H1 (cell line): ENCODE measurements around the gene CD44. TPM values are rescaled to one million over a fixed set of nuclear protein-coding genes. Genes with fewer than 3 reads are reported as not detected.

Experiments
- CTCF ChIA-PET: fragments of 300-600 bp; sonication (Branson Sonifier 250); formaldehyde crosslinking; loops from one replicate; lab custom pipeline; 2021; ENCODE audit not compliant: partially characterized antibody; lab: Charles Lee
- POLR2A ChIA-PET: fragments of 300-600 bp; sonication (Branson Sonifier 250); formaldehyde crosslinking; loops from one replicate; lab custom pipeline; 2021; ENCODE audit warnings: inconsistent platforms; ENCODE audit not compliant: partially characterized antibody; lab: Charles Lee
- DNase-seq, 2 experiments: peaks; one replicate each; pipeline versions ENCODE4 v3.0.0 to v3.0.0-alpha.2; 2010 to 2022; ENCODE audit warnings: low spot score in 2 of 2, low read depth in 1 of 2, mixed read lengths in 1 of 2
- FAIRE-seq: peaks from 2 replicates; lab custom pipeline; 2011; peaks lifted over from hg19 to GRCh38; lab: Jason Lieb, UNC
- H2AFZ ChIP-seq: 2 replicates; pipeline ENCODE4 v1.8.1; 2012; ENCODE audit warnings: low read length, inconsistent platforms
- H2AK5ac ChIP-seq: 2 replicates; pipeline ENCODE4 v1.6.1; 2013; ENCODE audit warnings: low read depth, low read length
- H2BK120ac ChIP-seq: replicated peaks from 2 replicates; pipeline ENCODE3; 2013; ENCODE audit warnings: low read depth, low read length, inconsistent platforms
- H2BK12ac ChIP-seq: 2 replicates; pipeline ENCODE4 v1.6.1; 2013; ENCODE audit warnings: low read depth, low read length
- H2BK15ac ChIP-seq: 2 replicates; pipeline ENCODE4 v1.6.1; 2013; ENCODE audit warnings: low read length
- H2BK20ac ChIP-seq: 2 replicates; pipeline ENCODE4 v1.6.1; 2013; ENCODE audit warnings: low read length
- H2BK5ac ChIP-seq: 2 replicates; pipeline ENCODE4 v1.6.1; 2013; ENCODE audit warnings: low read depth, low read length
- H3K14ac ChIP-seq: 2 replicates; pipeline ENCODE4 v1.6.1; 2013; ENCODE audit warnings: inconsistent platforms; ENCODE audit not compliant: insufficient read length
- H3K18ac ChIP-seq: 2 replicates; pipeline ENCODE4 v1.6.1; 2013; ENCODE audit warnings: low read length; ENCODE audit errors: extremely low read depth
- H3K23ac ChIP-seq: 2 replicates; pipeline ENCODE4 v1.6.1; 2013; ENCODE audit warnings: inconsistent platforms; ENCODE audit not compliant: insufficient read length
- H3K23me2 ChIP-seq: 2 replicates; pipeline ENCODE4 v1.6.1; 2013; ENCODE audit warnings: low read depth, low read length
- H3K27ac ChIP-seq: 2 replicates; pipeline ENCODE4 v1.6.1; 2011; ENCODE audit warnings: low read depth, low read length, inconsistent platforms
- H3K27me3 ChIP-seq, 4 experiments: replicated peaks in 1 of 4; 1 replicate in 1 of 4; 2 replicates in 3 of 4; pipeline versions ENCODE4 v1.6.1 to v1.8.1; 2011 to 2013; ENCODE audit warnings: low read length in 3 of 4, mild to moderate bottlenecking in 3 of 4, inconsistent platforms in 2 of 4, mixed read lengths in 2 of 4, moderate library complexity in 1 of 4; ENCODE audit not compliant: control insufficient read depth in 3 of 4, insufficient read depth in 3 of 4; ENCODE audit errors: extremely low read depth in 1 of 4
- H3K36me3 ChIP-seq, 4 experiments: 2 replicates each; pipeline versions ENCODE4 v1.6.1 to v1.8.1; 2011 to 2013; ENCODE audit warnings: mild to moderate bottlenecking in 4 of 4, low read length in 3 of 4, moderate library complexity in 2 of 4, control low read depth in 1 of 4, inconsistent platforms in 1 of 4; ENCODE audit not compliant: insufficient read depth in 4 of 4, control insufficient read depth in 2 of 4
- H3K4ac ChIP-seq: replicated peaks from 2 replicates; pipeline ENCODE3; 2013; ENCODE audit warnings: low read length, low read depth, mixed read lengths, inconsistent platforms; ENCODE audit not compliant: insufficient read length
- H3K4me1 ChIP-seq, 4 experiments: replicated peaks in 1 of 4; 1 replicate in 1 of 4; 2 replicates in 3 of 4; pipeline versions ENCODE4 v1.6.1 to v1.8.1; 2011 to 2013; ENCODE audit warnings: low read length in 3 of 4, inconsistent platforms in 2 of 4, mixed read lengths in 1 of 4; ENCODE audit not compliant: insufficient read depth in 4 of 4, control insufficient read depth in 3 of 4
- H3K4me2 ChIP-seq, 2 experiments: 2 replicates each; pipeline versions ENCODE4 v1.6.1 to v1.8.1; 2011 to 2013; ENCODE audit warnings: low read depth in 2 of 2, low read length in 2 of 2, control low read depth in 1 of 2, inconsistent platforms in 1 of 2, mild to moderate bottlenecking in 1 of 2; ENCODE audit not compliant: insufficient read depth in 1 of 2
- H3K4me3 ChIP-seq, 4 experiments: fragments of 200-600, 300-600 bp in 1 of 4; sonication (generic), shearing (Covaris generic), sonication (Bioruptor Twin) in 1 of 4; 2 replicates each; pipeline versions ENCODE4 v1.5.1 to v1.8.1; 2011 to 2016; ENCODE audit warnings: low read length in 4 of 4, low read depth in 3 of 4, control low read depth in 2 of 4, inconsistent platforms in 2 of 4, mild to moderate bottlenecking in 2 of 4, mixed read lengths in 1 of 4, moderate library complexity in 1 of 4; ENCODE audit not compliant: insufficient read depth in 2 of 4; ENCODE audit errors: extremely low read depth in 1 of 4
- H3K56ac ChIP-seq: replicated peaks from 2 replicates; pipeline ENCODE3; 2013; ENCODE audit warnings: low read depth, mild to moderate bottlenecking, mixed read lengths, low read length, inconsistent platforms; ENCODE audit not compliant: insufficient read length
- H3K79me1 ChIP-seq: 2 replicates; pipeline ENCODE4 v1.6.1; 2013; ENCODE audit warnings: low read depth, low read length, control low read depth
- H3K79me2 ChIP-seq, 2 experiments: 2 replicates each; pipeline versions ENCODE4 v1.6.1 to v1.8.1; 2012 to 2013; ENCODE audit warnings: low read length in 2 of 2, mild to moderate bottlenecking in 2 of 2, inconsistent platforms in 1 of 2; ENCODE audit not compliant: insufficient read depth in 2 of 2, control insufficient read depth in 1 of 2
- H3K9ac ChIP-seq, 4 experiments: replicated peaks in 1 of 4; 1 replicate in 1 of 4; 2 replicates in 3 of 4; pipeline versions ENCODE4 v1.6.1 to v1.8.1; 2011 to 2013; ENCODE audit warnings: low read depth in 3 of 4, low read length in 3 of 4, control low read depth in 2 of 4, mild to moderate bottlenecking in 2 of 4, moderate library complexity in 2 of 4, inconsistent platforms in 1 of 4; ENCODE audit errors: extremely low read depth in 1 of 4
- H3K9me3 ChIP-seq, 2 experiments: 2 replicates each; pipeline versions ENCODE4 v1.6.1 to v1.8.1; 2012 to 2013; ENCODE audit warnings: mild to moderate bottlenecking in 2 of 2, moderate library complexity in 2 of 2, control low read depth in 1 of 2, inconsistent platforms in 1 of 2, low read depth in 1 of 2, low read length in 1 of 2, mixed read lengths in 1 of 2; ENCODE audit not compliant: insufficient read depth in 2 of 2
- H4K20me1 ChIP-seq, 2 experiments: replicated peaks in 1 of 2; 2 replicates each; pipeline versions ENCODE3 to v1.8.1; 2011 to 2013; ENCODE audit warnings: inconsistent platforms in 2 of 2, low read length in 2 of 2, mild to moderate bottlenecking in 1 of 2; ENCODE audit not compliant: insufficient read depth in 2 of 2, control insufficient read depth in 1 of 2
- H4K5ac ChIP-seq: 2 replicates; pipeline ENCODE4 v1.6.1; 2013; ENCODE audit warnings: low read length, low read depth, mixed read lengths, inconsistent platforms; ENCODE audit not compliant: insufficient read length
- H4K8ac ChIP-seq: 2 replicates; pipeline ENCODE4 v1.8.0; 2013; ENCODE audit warnings: mild to moderate bottlenecking, moderate library complexity, low read length, inconsistent platforms; ENCODE audit not compliant: insufficient read depth; ENCODE audit errors: extremely low read depth
- H4K91ac ChIP-seq: replicated peaks from 2 replicates; pipeline ENCODE3; 2013; ENCODE audit warnings: low read length, mixed read lengths, inconsistent platforms; ENCODE audit not compliant: insufficient read length
- ASH2L ChIP-seq: fragments of 200-600, 300-600 bp; sonication (generic); IDR thresholded peaks from one replicate; pipeline ENCODE4 v1.7.1; 2017; ENCODE audit warnings: low read length
- BACH1 ChIP-seq: IDR thresholded peaks from 2 replicates; pipeline ENCODE4 v1.6.1; 2012; ENCODE audit warnings: low read length, improper control_type of control experiment
- CBX5 ChIP-seq: fragments of 300-800, 300-1000 bp; sonication (generic); IDR thresholded peaks from 2 replicates; pipeline ENCODE4 v1.7.1; 2016; ENCODE audit warnings: antibody characterized with exemption, low read length, low read depth
- CEBPB ChIP-seq: IDR thresholded peaks from 2 replicates; pipeline ENCODE4 v1.6.1; 2012; ENCODE audit warnings: low read depth, low read length
- CHD1 ChIP-seq: IDR thresholded peaks from 2 replicates; pipeline ENCODE4 v1.6.1; 2012; ENCODE audit warnings: low read depth, low read length, improper control_type of control experiment
- KDM4A ChIP-seq: IDR thresholded peaks from one replicate; pipeline ENCODE4 v1.7.1; 2012; ENCODE audit warnings: low read depth, mild to moderate bottlenecking, moderate library complexity, low read length, inconsistent platforms; ENCODE audit not compliant: severe bottlenecking
- MAFK ChIP-seq: IDR thresholded peaks from 2 replicates; pipeline ENCODE4 v1.6.1; 2012; ENCODE audit warnings: low read depth, mild to moderate bottlenecking, improper control_type of control experiment, low read length
- POLR2A ChIP-seq, 2 experiments: IDR thresholded peaks; 1 replicate in 1 of 2; 2 replicates in 1 of 2; pipeline ENCODE4 v1.6.1; 2011; ENCODE audit warnings: low read depth in 2 of 2, low read length in 2 of 2, mild to moderate bottlenecking in 2 of 2; ENCODE audit errors: control extremely low read depth in 1 of 2
- RXRA ChIP-seq: IDR thresholded peaks from 2 replicates; pipeline ENCODE4 v1.6.1; 2011; ENCODE audit warnings: low read depth, mild to moderate bottlenecking, low read length, moderate library complexity; ENCODE audit not compliant: insufficient read depth
- SP1 ChIP-seq: IDR thresholded peaks from 2 replicates; pipeline ENCODE4 v1.6.1; 2011; ENCODE audit warnings: low read depth, low read length
- TAF7 ChIP-seq: optimal IDR thresholded peaks from 2 replicates; pipeline ENCODE3; 2011; ENCODE audit warnings: low read depth, mild to moderate bottlenecking, inconsistent platforms, low read length, moderate library complexity, borderline replicate concordance
- TCF12 ChIP-seq: IDR thresholded peaks from 2 replicates; pipeline ENCODE4 v1.6.1; 2011; ENCODE audit warnings: low read depth, mild to moderate bottlenecking, low read length
- WGBS, 2 experiments: shearing (Covaris generic) in 1 of 2; methylation state at CpG; one replicate each; pipeline versions ENCODE4 v1.1.6 to v1.1.7; 2013 to 2015; ENCODE audit warnings: low lambda C conversion rate in 2 of 2, mixed read lengths in 2 of 2, inconsistent platforms in 1 of 2, low coverage in 1 of 2, missing lambda C conversion rate in 1 of 2; ENCODE audit not compliant: insufficient replicate concordance in 2 of 2, insufficient coverage in 1 of 2, insufficient read length in 1 of 2; ENCODE audit errors: extremely low coverage in 1 of 2, missing lambda C conversion rate in 1 of 2; 5-methylcytosine and 5-hydroxymethylcytosine counted together
- polyA plus RNA-seq, 7 experiments: library from polyadenylated mRNA; depleted of rRNA in 3 of 7; stranded (reverse) in 5 of 7; unstranded in 2 of 7; fragments of >200 nt in 5 of 7; fragments of 200-250 nt in 2 of 7; gene quantifications; 1 replicate in 5 of 7; 2 replicates in 1 of 7; 4 replicates in 1 of 7; pipeline versions ENCODE4 v1.2.1 to v1.2.3, GENCODE V29; 2011 to 2013; ENCODE audit warnings: missing spikeins in 2 of 7, mixed read lengths in 2 of 7
- total RNA-seq: library from RNA; stranded (reverse); fragmentation: NEBNext Ultra II Directional; extraction: Animal tissue kit (Norgen Biotek cat#: 25700); gene quantifications from 2 replicates; pipeline ENCODE4 v1.2.1, GENCODE V29; 2021
- TF ChIP-seq, protein P1 (sequence below): IDR thresholded peaks from 2 replicates; pipeline ENCODE4 v1.6.1; 2011; ENCODE audit warnings: low read length, improper control_type of control experiment
- TF ChIP-seq, protein P2 (sequence below): IDR thresholded peaks from 2 replicates; pipeline ENCODE4 v1.6.1; 2012; ENCODE audit warnings: inconsistent platforms

The CD44 gene
- total and polyA plus RNA-seq, 2 of the 8 experiments (the other 6 are each of a cell fraction or from before 2014, with no cell fraction given): 11.8 to 13.7 TPM

DNA sequence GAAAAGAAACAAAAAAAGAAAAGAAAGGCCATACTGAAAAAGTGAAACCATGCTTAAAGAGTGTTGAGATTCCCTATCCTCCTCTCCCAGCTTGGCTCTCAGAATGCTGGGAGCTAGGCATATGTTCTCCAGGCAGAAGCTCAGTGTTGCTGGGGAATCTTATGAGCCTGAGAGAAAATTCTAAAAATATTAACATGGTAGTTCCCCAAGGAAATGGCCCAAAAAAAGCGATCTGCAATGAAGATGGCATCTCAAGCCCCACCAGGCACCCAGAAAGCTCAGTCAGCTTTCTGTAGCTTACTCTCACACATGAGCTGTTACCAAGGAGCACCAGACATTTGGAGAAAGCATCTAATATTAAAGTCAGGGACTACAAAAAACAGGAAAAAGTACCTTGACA is 94.5 kb downstream of the CD44 start:
- no peak overlapping the region for H2BK12ac ChIP-seq
- H3K79me2 ChIP-seq: no peaks in the 10 kb centered on the region
- WGBS, 2 experiments: 86% methylated on average over 1 of the region's 1 CpG; no CpG with 5 or more reads in 1 of the 2 experiments
- no peak overlapping the region for H3K4me3 ChIP-seq
- H3K27ac ChIP-seq: no peak overlapping the region
- H2BK20ac ChIP-seq: no peak overlapping the region
- no peaks in the 10 kb centered on the region; a peak in 1 of 7 replicates for H3K27me3 ChIP-seq
- no peak overlapping the region for H4K8ac ChIP-seq
- no peak overlapping the region for H3K23ac ChIP-seq
- CTCF ChIA-PET: interaction anchor here (0.9 to 1.6 kb wide), 5 partner anchors 12 to 234 kb away, joined by 3 to 5 read pairs (median 4); no protein-coding TSS in a partner anchor
- H2BK5ac ChIP-seq: no peak overlapping the region
- no peak overlapping the region for H3K4ac ChIP-seq
- no peak overlapping the region for H3K56ac ChIP-seq
- H4K91ac ChIP-seq: no peak overlapping the region
- H3K4me2 ChIP-seq: no peak overlapping the region
- no peak for DNase-seq
- H3K9me3 ChIP-seq: no peaks in the 10 kb centered on the region
- FAIRE-seq: no peak
- no peaks in the 10 kb centered on the region for H3K79me1 ChIP-seq
- H3K14ac ChIP-seq: no peak overlapping the region
- H4K5ac ChIP-seq: no peak overlapping the region
- no peak overlapping the region for H3K9ac ChIP-seq
- no peak overlapping the region for H2BK120ac ChIP-seq
- no peak overlapping the region for H2BK15ac ChIP-seq
- no peak overlapping the region for H3K18ac ChIP-seq
- peaks cover 0 to 2% (median 2%) of the 10 kb centered on the region in 4 experiments; a peak in 4 of 7 replicates for H3K4me1 ChIP-seq
- POLR2A ChIA-PET: no interaction called here
- H2AFZ ChIP-seq: no peak overlapping the region
- TF ChIP-seq KDM4A: no peak
- TF ChIP-seq CEBPB: no peak
- no peak for TF ChIP-seq CHD1
- no peak for TF ChIP-seq POLR2A (IDR thresholded peaks at IDR 0.05; ENCODE audit: control extremely low read depth in 1 of 2, low read depth in 2 of 2, low read length in 2 of 2)
- TF ChIP-seq CBX5: no peak
- TF ChIP-seq, protein P1, sequence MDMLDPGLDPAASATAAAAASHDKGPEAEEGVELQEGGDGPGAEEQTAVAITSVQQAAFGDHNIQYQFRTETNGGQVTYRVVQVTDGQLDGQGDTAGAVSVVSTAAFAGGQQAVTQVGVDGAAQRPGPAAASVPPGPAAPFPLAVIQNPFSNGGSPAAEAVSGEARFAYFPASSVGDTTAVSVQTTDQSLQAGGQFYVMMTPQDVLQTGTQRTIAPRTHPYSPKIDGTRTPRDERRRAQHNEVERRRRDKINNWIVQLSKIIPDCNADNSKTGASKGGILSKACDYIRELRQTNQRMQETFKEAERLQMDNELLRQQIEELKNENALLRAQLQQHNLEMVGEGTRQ: no peak
- TF ChIP-seq SP1: no peak
- TF ChIP-seq TCF12: no peak
- TF ChIP-seq RXRA: no peak
- no peak for TF ChIP-seq ASH2L
- TF ChIP-seq BACH1: no peak
- TF ChIP-seq TAF7: no peak
- TF ChIP-seq, protein P2, sequence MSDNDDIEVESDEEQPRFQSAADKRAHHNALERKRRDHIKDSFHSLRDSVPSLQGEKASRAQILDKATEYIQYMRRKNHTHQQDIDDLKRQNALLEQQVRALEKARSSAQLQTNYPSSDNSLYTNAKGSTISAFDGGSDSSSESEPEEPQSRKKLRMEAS: no peak
- TF ChIP-seq MAFK: no peak
- no peak overlapping the region for H2AK5ac ChIP-seq
- no peaks in the 10 kb centered on the region for H4K20me1 ChIP-seq
- H3K36me3 ChIP-seq: no peaks in the 10 kb centered on the region
- no peaks in the 10 kb centered on the region for H3K23me2 ChIP-seq
